Measurements from ENCODE around the gene CCNB1IP1. TPM values are rescaled to one million over a fixed set of nuclear protein-coding genes. Genes with fewer than 3 reads are reported as not detected.

CCNB1IP1 gene
- total RNA-seq, 1 experiment from 2014 or later, result 151 TPM

- CTCF ChIA-PET, result interaction anchor here (1.1 kb wide), 1 partner anchor 257 kb away, joined by 3 read pairs; no protein-coding TSS in a partner anchor
- ATAC-seq, result no peak
- peaks cover 78% of the 10 kb centered on the region for H3K36me3 Mint-ChIP-seq
Observed at GRCh38 chr14:20356422-20356821, 23.3 kb upstream of the CCNB1IP1 start.

More at GRCh38 chr14:20356422-20356821, 23.3 kb upstream of the CCNB1IP1 start:
- Mint-ChIP-seq H3K9me3 (no peaks in the 10 kb centered on the region), H3K27ac (no peak overlapping the region), H3K27me3 (ENCODE audit: low read depth) (no peaks in the 10 kb centered on the region), H3K4me1 (no peaks in the 10 kb centered on the region), H3K4me3 (no peak overlapping the region)
- no peak for TF ChIP-seq ZNF671 (CRISPR knock-in tag; IDR thresholded peaks at IDR 0.05)
- no peak for TF ChIP-seq ZNF425 (CRISPR knock-in tag; conservative IDR thresholded peaks at IDR 0.05)
- TF ChIP-seq ZNF416 (CRISPR knock-in tag; IDR thresholded peaks at IDR 0.05), result no peak
- TF ChIP-seq CDX4 (CRISPR knock-in tag; IDR thresholded peaks at IDR 0.05; ENCODE audit: borderline replicate concordance), result no peak
- TF ChIP-seq ATF1 (CRISPR knock-in tag; IDR thresholded peaks at IDR 0.05), result no peak
- no peak for TF ChIP-seq SMAD4 (CRISPR knock-in tag; IDR thresholded peaks at IDR 0.05)
- TF ChIP-seq USF2 (CRISPR knock-in tag; IDR thresholded peaks at IDR 0.05), result no peak
- no peak for TF ChIP-seq ARID4B (CRISPR knock-in tag; IDR thresholded peaks at IDR 0.05; ENCODE audit: borderline replicate concordance)
- TF ChIP-seq ATF6 (CRISPR knock-in tag; IDR thresholded peaks at IDR 0.05), result no peak
- no peak for TF ChIP-seq GABPB1 (CRISPR knock-in tag; IDR thresholded peaks at IDR 0.05)
- no peak for TF ChIP-seq OVOL2 (CRISPR knock-in tag; IDR thresholded peaks at IDR 0.05; ENCODE audit: borderline replicate concordance)
- no peak for TF ChIP-seq AFF4 (CRISPR knock-in tag; IDR thresholded peaks at IDR 0.05; ENCODE audit: borderline replicate concordance)
- no peak for TF ChIP-seq IRF2 (CRISPR knock-in tag; IDR thresholded peaks at IDR 0.05; ENCODE audit: borderline replicate concordance, low read depth)
- no peak for TF ChIP-seq MXD4 (CRISPR knock-in tag; IDR thresholded peaks at IDR 0.05; ENCODE audit: borderline replicate concordance)
- no peak for TF ChIP-seq MYBL2 (CRISPR knock-in tag; IDR thresholded peaks at IDR 0.05)
- no peak for TF ChIP-seq ZNF138 (CRISPR knock-in tag; conservative IDR thresholded peaks at IDR 0.05)
- no peak for TF ChIP-seq FOXK1 (CRISPR knock-in tag; IDR thresholded peaks at IDR 0.05)
- no peak for TF ChIP-seq USF1 (CRISPR knock-in tag; IDR thresholded peaks at IDR 0.05)
- DNase-seq (ENCODE audit: low spot score), result no peak
- POLR2A ChIA-PET, result interaction anchor here (1.0 kb wide), 1 partner anchor 13 kb away, joined by 4 read pairs; the partner anchor contains the start of gene PARP2
